ENCODE measurements around the gene STAG2. TPM values are rescaled to one million over a fixed set of nuclear protein-coding genes. Genes with fewer than 3 reads are reported as not detected.

The STAG2 gene
- total RNA-seq, 6 experiments from 2014 or later, result 38.8 to 48.6 (median 46.3) TPM

- TF ChIP-seq CTCF (IDR thresholded peaks at IDR 0.05), result no peak
- H3K4me1 Mint-ChIP-seq (ENCODE audit: low read depth), result peaks cover 27% of the 10 kb centered on the region
- no peaks in the 10 kb centered on the region for H3K27me3 Mint-ChIP-seq (ENCODE audit: insufficient read depth)
- no peaks in the 10 kb centered on the region for H3K9me3 Mint-ChIP-seq
- no peak overlapping the region for H3K4me3 Mint-ChIP-seq
- H3K27ac Mint-ChIP-seq, result peak overlapping the region; percentile 77
- peaks cover 5% of the 10 kb centered on the region for H3K36me3 Mint-ChIP-seq (ENCODE audit: low read depth)
- DNase-seq, result no peak
Observed at GRCh38 chrX:123994730-123995129, 33.2 kb downstream of the STAG2 start.

GRCh38 chrX:124001581-124001980, 40.1 kb downstream of the STAG2 start:
- H3K27ac Mint-ChIP-seq, result no peak overlapping the region
- H3K4me1 Mint-ChIP-seq (ENCODE audit: low read depth), result peaks cover 6% of the 10 kb centered on the region; the same call in 1 of the 2 replicates
- no peak for DNase-seq
- H3K4me3 Mint-ChIP-seq, result no peak overlapping the region
- H3K9me3 Mint-ChIP-seq, result no peaks in the 10 kb centered on the region
- TF ChIP-seq CTCF (IDR thresholded peaks at IDR 0.05), result no peak
- H3K36me3 Mint-ChIP-seq (ENCODE audit: low read depth), result no peaks in the 10 kb centered on the region
- H3K27me3 Mint-ChIP-seq (ENCODE audit: insufficient read depth), result no peaks in the 10 kb centered on the region

GRCh38 chrX:124005228-124005627, 43.7 kb downstream of the STAG2 start:
- H3K36me3 Mint-ChIP-seq (ENCODE audit: low read depth), result peaks cover 4% of the 10 kb centered on the region; the same call in 1 of the 2 replicates
- no peaks in the 10 kb centered on the region for H3K9me3 Mint-ChIP-seq
- peaks cover 1% of the 10 kb centered on the region; the same call in 1 of the 2 replicates for H3K27me3 Mint-ChIP-seq (ENCODE audit: insufficient read depth)
- H3K4me1 Mint-ChIP-seq (ENCODE audit: low read depth), result peaks cover 30% of the 10 kb centered on the region
- H3K27ac Mint-ChIP-seq, result no peak overlapping the region
- no peak for TF ChIP-seq CTCF (IDR thresholded peaks at IDR 0.05)
- H3K4me3 Mint-ChIP-seq, result no peak overlapping the region
- no peak for DNase-seq

- Mint-ChIP-seq H3K4me3 (peak overlapping the region; percentile 76), H3K9me3 (no peaks in the 10 kb centered on the region), H3K27ac (peak overlapping the region; percentile 70), H3K27me3 (ENCODE audit: insufficient read depth) (peaks cover 1% of the 10 kb centered on the region; the same call in 1 of the 2 replicates), H3K4me1 (ENCODE audit: low read depth) (peaks cover 52% of the 10 kb centered on the region), H3K36me3 (ENCODE audit: low read depth) (peaks cover 5% of the 10 kb centered on the region; the same call in 1 of the 2 replicates)
- peak; percentile 28 for DNase-seq
- TF ChIP-seq CTCF (IDR thresholded peaks at IDR 0.05), result no peak
Observed at GRCh38 chrX:124010157-124010556, 48.7 kb downstream of the STAG2 start.

GRCh38 chrX:124010566-124010965, 49.1 kb downstream of the STAG2 start:
- Mint-ChIP-seq H3K36me3 (ENCODE audit: low read depth) (peaks cover 5% of the 10 kb centered on the region; the same call in 1 of the 2 replicates), H3K4me1 (ENCODE audit: low read depth) (peaks cover 51% of the 10 kb centered on the region), H3K4me3 (peak overlapping the region; percentile 76; the same call in 1 of the 2 replicates), H3K27ac (no peak overlapping the region), H3K27me3 (ENCODE audit: insufficient read depth) (peaks cover 1% of the 10 kb centered on the region; the same call in 1 of the 2 replicates), H3K9me3 (no peaks in the 10 kb centered on the region)
- no peak for TF ChIP-seq CTCF (IDR thresholded peaks at IDR 0.05)
- no peak for DNase-seq

- no peak for TF ChIP-seq CTCF (IDR thresholded peaks at IDR 0.05)
- Mint-ChIP-seq H3K4me1 (ENCODE audit: low read depth) (peaks cover 23% of the 10 kb centered on the region), H3K9me3 (no peaks in the 10 kb centered on the region), H3K27ac (no peak overlapping the region), H3K36me3 (ENCODE audit: low read depth) (no peaks in the 10 kb centered on the region), H3K27me3 (ENCODE audit: insufficient read depth) (no peaks in the 10 kb centered on the region), H3K4me3 (no peak overlapping the region)
- no peak for DNase-seq
Observed at GRCh38 chrX:124015721-124016120, 54.2 kb downstream of the STAG2 start.
